ENCODE measurements around the gene ASPSCR1. TPM values are rescaled to one million over a fixed set of nuclear protein-coding genes. Genes with fewer than 3 reads are reported as not detected.
A peak's percentile ranks its signal among the peaks of the same experiment; 100 is the strongest.

ASPSCR1 gene
- total RNA-seq, 1 donor from 2014 or later = 29.7 TPM

DNA sequence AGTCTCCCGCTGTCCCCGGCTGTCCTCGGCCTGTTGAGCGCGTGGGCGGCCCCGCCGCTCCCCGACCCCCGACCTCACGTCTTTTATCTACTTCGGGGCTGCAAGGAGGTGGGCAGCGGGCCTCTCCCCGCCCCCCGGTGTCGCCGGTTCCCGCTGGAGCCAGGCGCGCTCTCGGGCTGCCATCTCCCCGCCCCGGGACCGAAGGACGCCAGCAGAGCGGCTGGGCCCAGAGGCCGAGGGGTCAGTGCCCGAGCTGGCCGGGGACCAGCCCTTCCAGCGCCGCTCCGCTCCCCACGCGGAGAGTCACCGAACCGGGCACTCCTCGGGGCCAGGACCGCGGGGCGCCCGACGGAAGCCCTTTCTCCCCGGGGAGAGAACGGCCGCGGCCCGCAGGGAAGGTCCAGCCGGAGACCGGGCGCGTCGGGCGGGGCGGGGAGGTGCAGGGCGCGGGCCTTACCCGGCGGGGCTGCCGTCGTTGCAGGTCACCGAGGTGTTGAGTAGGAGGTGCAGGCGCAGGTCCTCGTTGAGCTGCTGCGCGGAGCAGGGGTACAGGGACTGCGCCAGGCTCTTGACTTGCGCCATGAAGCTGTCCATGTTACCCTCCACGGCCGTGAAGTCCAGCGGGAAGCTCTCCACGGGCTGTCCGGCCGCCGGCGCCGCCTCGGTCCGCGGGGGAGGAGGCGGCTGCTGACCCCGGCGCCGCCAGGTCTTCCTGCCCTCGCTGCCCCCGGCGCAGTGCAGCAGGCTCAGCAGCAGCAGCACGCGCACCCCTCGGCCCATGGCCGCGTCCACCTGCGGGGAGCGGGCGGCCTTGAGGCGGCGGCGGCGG lies 17.1 kb upstream of the ASPSCR1 start:
- no peak for DNase-seq (ENCODE audit: low read depth)

DNA sequence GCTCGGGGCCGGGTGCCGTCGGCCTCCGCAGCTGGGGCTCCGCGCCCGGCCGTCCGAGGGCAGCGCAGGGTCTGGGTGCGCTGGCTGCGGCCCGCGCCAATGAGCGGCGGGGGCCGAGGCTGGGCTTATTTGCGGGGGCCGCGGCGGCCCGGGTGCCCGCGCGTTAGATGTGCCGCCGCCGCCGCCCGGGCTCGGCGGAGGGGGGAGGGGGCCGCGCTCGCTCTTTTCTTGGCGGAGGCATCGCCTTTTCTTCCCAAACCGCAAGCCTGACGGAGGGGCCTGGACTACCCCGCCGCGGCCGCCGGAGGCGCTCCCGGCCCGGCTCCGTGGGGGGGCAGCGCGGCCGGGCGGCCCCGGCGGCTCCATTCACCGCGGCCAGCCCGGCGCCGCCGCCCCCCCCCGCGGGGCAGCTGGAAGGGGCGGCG lies 16.3 kb upstream of the ASPSCR1 start, which contains the start of gene NOTUM:
Gene NOTUM (minus strand): TSS at position 101 of the 425 bp plus-strand sequence. CDS start 278 bp downstream, outside the sequence.
- DNase-seq (ENCODE audit: low read depth) = peak; percentile 36

DNA sequence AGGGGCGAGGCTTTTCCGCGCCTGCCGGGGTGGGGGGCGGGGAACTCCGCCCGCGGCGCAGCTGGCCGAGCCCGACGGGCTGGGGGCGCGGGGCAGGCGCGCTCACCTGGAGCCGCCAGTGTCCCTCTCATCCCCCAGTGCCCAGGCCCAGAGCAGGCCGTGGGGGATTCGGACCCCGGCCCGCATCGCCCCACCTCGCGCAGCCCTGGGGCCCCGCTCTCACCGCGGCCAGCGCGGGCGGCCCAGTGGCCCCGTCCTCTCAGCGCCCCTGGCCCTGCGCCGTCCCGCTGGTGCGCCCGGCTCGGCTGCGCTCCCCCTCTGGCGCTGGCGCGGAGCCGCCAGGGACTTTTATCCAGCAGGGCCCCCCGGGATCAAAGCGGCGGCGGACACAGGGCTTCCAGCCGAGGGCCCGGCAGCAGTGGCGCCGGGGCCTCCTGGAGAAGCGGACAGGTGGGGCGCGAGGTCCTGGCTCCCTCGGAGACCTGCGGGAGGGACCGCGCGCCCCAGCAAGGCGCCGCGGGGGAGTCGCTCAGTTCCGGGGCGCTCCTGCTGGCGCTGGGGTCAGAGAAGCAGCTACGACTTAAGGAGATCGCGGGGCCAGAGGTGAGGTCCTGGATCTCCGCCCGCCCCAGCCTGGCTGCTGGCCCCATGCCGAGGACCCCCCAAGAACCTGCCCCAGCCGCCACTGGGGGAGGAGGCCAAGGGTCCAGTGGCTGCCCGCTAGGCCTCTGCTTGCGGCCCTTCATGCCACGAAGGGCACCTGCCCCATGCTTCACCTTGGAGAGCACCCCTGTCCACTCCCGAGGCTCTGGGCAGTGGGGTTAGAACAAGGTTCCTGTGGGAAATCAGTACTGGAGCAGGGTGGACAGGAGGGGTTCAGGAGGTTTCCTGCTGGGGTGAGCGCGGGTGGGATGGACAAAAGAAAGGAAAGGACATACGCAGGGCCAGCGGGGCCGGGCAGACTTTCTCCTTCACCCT lies 15.6 kb upstream of the ASPSCR1 start:
- DNase-seq (ENCODE audit: low read depth) = no peak

DNA sequence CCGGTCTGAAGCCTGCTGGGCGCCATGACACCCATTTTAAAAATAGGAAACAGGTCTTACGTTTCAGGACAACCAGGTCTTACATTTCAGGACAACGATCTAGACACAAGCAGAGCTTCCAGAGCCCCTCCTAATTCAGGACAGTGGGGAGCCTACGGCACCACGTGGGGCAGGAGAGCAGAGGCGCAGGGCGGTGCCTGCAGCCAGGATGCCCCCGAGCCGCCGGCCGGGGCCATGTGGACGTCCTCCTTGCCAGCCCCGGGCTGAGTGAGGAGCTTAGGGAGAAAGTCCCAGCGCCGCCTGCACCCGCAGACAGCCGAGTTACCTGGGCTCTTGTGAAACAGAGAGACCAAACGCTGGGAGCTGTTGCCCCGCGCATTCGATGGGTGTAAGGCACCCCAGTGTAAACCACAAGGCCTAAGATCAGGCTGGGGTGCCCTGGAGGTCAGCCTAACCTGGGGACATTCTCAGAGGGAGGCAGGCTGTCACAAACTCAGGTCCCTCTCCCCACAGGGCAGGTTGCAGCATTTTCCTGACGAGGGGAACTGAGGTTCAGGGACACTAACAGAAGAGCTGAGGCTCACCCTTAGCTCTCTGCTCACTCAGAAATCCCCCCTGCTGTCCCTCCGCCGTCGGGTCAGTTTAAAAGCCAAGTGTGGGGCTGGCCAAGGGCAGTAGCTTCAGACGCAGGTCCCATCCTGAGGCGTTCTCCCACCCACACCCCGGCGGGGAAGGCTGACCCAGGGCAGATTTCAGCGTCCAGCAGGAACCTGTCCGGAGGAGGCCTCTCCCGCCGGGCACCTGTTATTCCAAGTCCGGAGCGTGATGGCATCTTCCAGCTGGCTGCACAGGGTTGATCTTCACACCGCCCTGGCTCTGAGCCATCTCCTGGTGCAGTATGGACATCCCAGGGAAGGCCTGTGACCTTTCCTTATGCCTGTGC lies 14.7 kb upstream of the ASPSCR1 start:
- no peak for DNase-seq (ENCODE audit: low read depth)

DNA sequence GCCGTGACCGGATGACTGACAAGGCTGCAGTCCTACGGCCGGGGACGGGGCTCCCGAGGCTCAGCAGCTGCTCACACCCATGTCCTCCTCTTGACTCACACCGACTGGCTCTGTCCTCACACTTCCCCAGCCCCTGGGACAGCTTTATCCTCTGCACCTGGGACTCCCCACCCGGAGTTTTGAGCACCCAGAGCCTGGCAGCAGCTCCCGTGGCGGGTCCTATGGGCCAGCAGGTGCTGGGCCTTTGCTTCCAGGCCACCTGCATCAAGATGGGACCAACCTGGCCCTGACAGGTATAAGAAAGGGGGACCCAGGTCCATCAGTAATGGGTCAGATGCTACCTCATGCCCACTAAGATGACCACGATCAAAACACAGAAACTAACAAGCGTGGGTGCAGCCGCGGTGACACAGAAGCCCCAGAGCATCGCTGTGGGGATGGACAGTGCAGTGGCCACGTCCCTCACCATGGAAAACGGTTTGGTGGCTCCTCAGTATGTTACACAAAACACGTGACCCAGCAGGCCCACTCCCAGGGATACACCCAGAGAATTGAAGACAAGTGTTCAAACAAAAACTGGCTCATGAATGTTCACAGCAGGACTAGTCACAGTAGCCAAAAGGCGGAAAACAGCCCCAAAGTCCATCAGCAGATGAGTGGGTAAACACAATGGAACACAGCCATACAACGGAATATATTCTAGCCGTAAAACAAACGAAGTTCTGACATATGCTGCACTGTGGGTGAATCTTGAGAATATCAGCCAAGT lies 13.2 kb upstream of the ASPSCR1 start:
- no peak for DNase-seq (ENCODE audit: low read depth)

DNA sequence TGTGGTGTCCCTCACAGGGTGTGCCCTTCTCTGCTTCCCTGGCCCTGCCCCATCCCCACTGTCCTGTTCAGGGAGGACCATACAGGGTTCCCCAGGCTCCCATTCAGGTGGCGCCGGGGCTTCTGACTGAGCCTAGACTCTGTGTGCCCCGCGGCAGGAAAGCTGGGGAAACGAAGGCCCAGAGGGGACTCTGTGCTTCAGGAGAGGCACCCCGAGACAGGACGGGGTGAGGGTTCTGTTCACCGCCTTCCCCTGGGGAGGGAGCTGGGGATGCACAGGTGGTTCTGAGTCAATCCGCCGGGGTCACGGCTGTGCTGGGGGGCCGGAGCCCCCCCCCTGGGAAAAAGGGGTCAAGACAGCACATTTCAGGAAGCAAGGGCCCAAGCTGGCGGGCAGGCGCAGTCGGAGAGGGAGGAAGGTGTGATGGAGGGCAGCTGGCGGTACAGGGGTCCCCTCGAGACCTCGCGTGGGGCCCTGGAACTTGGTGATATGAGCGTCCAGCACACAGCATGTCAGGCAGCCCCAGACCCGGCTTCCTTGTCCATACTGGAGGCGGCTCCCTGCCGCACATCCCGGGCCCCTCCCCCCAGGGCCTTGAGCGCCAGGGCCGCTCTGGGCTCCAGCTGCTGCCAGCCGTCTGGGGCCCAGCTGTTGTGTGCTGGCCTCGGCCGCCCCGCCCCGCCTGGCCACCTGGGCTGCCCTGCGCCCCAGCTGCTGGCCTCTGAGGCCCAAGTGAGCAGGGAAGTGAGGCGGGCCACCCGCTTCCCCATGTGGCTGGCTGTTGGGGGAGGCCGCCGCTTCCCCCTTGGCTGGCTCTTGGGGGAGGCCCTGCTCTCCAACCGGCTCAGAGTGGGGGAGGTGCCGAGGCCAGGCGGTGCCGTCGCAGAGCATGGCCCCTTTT lies 10.8 kb upstream of the ASPSCR1 start:
- peak; percentile 81 for DNase-seq (ENCODE audit: low read depth)

DNA sequence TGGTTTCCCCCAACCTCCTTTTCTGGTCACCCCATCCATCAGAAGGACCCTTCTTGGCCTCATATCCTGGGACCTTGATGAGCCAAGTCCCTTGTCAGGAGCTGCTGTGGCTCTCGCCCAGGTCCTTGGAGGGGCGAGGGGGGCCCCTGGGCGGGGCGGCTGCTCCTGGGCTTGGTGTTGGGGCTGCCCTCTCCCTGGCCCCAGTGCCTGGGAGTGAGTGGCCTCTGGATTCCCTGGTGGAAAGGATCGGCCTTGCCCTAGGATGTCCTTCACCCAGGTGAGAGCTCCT lies 10.2 kb upstream of the ASPSCR1 start:
- no peak for DNase-seq (ENCODE audit: low read depth)

DNA sequence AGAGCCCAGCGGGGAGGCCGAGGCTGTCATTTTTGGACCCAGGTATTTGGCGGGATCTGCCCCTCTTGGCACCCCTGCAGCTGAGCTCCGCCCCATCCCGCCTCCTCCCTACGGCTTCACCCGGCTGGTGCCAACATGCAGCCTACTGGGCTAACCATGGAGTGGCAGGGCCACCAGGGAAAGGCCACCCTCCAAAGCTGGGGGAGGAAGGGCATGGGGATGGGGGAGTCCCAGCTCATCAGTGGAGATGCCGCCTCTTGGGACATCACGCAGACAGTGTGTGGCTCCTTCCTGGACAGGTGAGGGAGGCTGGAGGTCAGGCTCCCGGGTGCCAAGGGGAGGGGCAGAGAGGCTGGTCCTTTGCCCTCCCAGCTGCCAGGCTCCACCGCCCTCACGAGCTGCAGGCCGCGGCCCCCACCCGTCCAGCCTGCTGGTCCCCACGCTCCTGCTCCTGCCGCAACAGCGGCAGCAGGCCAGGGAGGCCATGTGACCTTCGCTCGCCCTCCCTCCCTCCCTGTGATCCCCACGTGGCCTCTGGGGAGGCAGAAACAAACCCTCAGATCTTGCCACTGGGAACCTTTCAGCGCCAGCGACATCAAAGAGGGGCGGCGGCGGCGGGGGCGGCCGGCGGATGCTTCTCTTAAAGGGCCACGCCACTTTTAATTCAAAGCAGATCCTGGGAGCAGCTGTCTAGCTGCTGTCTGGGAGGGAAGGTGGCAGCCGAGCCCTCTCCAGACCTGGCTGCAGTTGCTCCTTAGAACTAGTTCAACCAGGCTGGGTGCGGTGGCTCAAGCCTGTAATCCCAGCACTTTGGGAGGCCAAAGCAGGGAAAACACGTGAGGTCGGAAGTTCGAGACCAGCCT lies 9.7 kb upstream of the ASPSCR1 start:
- DNase-seq (ENCODE audit: low read depth) = peak; percentile 93

DNA sequence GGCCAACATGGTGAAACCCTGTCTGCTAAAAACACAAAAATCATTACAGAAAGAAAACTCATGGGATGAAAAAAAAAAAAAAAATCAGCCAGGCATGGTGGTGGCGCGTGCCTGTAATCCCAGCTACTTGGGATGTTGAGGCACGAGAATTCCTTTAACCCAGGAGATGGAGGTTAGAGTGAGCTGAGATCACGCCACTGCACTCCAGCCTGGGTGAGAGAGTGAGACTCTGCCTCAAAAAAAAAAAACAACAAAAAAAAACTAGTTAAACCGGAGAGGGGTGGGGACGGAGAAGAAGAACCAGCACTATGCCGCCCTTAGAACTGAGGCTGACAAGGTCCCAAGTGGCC lies 9.1 kb upstream of the ASPSCR1 start:
- DNase-seq (ENCODE audit: low read depth) = no peak

DNA sequence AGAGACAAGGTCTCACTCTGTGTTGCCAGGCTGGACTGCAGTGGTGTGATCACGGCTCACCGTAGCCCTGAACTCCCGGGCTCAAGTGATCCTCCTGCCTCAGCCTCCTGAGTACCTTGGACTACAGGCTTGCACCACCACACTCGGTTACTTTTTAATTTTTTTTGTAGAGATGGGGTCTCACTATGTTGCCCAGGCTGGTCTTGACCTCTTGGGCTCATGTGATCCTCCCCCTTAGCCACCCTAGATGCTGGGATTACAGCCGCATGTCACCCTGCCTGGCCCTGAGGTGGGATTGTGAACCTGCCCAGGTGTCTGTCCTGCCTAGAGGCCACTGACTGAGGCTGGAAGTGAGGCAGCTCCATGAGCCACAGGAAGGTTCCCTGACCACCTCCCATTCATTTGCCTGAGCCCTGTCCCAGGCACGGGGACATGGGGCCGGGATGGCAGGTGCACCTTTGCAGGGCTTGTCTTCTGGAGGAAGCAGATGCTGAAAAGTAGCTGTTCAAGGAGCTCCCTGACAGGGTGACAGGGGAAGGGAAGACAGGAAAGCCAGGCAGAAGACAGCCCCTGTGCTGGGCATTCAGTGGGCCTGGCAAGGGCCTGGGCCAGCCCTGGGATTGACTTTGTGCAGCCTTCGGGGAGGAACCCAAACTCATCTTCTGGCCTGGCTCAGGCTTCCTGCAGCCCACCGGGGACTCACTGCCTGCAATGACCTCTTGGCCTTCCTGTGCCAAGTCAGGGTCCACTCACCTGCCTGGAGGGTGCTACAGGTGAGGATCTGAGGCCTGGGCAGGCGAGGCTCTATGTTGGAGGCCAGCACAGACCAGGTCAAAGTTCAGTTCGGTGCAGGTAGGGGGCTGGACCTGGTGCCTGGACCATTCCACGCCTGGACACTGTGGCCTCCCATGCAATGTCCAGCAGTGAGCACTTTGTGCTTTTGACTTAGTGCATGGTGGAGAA lies 8.3 kb upstream of the ASPSCR1 start:
- no peak for DNase-seq (ENCODE audit: low read depth)

DNA sequence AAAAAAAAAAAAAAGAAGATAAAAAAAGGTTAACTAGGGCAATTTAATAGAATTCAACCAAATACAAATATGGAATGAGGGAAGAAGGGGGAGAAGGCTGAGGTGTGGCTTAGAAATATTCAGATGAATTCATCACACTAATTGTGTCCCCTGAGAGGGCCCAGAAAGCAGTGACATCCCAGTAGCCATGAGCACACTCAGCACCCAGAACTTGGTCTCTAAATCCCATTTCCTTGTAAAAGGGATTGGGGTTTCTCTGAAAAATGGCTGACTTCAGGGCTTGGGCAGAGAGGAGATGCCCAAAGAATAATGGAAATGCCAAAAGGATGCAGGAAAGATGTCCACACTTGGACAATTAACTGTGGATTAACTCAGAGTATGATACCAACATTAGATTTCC lies 4.0 kb upstream of the ASPSCR1 start:
- no peak for DNase-seq (ENCODE audit: low read depth)

DNA sequence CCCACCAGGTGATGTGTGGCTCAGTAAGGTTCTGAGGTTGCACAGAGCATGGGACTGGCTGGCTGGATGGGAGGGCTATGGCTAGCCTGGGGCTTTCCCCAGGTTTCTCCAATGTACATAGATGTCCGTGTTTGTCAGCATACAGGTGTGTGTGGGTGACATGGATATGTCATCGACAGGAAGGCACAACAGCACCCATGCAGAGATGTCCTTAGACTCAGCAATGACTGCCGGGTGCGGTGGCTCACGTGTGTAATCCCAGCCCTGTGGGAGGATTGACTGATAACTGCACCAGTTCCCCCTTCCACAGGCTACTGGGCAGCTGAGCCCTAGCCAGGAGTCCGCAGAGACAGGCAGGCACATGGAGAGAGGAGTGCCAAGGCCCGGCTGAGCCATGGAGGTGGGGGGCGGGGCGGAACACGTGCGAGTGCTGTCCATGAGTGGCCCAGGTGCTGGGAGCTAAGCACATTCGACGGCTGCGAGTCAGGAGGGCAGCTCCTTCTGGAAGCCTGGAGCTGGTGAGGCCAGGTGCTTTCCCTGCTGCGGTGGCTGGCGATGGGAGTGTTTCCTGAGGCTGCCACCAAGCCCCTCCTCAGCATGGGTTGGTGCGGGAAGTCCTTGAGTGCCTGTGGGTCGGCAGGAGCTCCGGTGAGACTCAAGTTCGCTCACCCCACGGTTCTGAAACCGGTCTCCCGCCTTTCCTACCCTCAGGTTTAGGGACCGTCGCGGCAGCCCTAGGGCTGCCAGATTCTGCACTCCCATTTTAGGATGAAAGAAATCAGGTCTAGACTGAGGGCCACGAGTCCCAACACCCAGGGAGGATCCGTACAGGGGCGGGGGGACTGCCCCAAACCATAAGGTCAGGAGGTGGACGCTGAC lies 858 bp upstream of the ASPSCR1 start:
- DNase-seq (ENCODE audit: low read depth) = peak; percentile 89

DNA sequence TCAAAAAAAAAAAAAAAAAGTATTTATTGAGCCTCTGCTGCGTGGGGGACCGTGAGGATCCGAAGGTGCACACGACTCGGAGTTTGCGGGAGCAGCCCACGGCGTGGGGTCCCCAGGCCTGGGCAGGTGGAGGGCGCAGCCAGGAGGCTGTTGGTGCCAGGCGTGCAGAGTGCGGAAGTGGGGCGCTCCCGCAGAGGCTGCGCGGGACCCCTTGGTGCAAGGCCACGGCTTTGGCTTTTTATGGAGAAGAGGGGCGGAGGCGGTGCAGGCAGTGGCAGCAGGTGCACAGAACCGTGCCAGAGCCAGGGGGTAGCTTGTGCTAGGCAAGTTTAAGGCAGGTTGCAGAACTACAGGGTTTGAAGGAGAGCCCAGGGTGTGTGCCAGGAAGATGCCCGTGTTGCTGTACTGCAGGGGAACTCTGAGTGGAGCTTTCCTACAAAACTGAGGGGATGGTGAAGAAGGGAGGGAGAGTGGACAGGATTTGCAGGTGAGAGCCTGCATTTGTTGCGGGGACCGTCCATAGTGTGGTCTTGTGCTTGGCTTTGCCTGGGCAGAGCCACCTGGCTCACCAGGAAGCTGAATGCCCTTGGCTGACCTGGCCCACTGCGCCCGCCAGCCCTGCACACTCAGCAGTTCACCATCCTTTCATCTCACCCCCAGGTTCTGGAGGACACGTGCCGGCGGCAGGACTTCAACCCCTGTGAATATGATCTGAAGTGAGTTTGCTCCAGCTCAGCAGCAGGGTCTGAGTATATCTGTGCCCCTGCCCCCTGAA lies 1.3 kb downstream of the ASPSCR1 start:
- DNase-seq (ENCODE audit: low read depth) = no peak

DNA sequence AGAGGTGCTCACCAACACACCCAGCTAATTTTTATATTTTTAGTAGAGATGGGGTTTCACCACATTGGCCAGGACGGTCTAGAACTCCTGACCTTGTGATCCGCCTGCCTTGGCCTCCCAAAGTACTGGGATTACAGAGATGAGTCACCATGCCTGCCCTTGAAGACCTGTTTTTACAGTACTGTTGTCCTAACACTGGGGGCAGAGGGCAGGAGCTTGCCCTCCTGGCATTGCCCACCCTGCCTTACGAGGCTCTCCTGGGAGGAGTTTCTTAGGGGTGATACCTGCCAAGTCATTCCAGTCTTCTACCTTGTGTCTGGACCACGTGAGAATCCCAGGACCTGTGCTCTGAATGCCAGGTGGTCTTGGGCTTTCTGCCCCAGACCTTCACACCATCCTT lies 2.7 kb downstream of the ASPSCR1 start:
- DNase-seq (ENCODE audit: low read depth) = no peak

DNA sequence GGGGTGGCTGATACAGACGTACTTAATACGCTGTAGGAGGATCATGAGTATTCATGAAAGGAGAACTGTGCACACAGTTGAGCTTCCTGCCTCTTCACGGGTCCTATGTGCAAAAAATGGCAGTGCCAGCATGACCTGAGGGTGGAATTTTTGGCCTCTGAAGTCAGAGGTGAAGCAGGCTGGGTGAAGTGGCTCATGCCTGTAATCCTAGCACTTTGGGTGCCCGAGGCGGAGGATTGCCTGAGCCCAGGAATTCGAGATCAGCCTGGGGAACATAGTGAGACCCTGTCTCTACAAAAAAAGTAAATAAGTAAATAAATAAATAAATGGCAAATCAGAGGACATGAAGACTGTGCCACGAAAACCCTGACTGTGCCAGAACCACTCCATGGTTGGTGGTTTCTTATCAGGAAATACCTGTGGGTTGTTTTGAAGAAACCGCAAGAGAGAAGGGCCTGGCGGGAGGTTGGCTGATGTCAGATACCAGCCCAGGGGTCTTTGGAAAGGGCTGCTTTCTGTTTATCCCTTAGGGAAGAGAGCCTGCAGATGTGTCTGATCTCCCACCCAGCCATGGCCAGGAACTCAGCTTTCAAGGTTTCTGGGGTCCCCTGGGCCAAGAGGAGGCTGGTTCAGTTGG lies 3.4 kb downstream of the ASPSCR1 start:
- no peak for DNase-seq (ENCODE audit: low read depth)
